Ectodermal cell (in vitro differentiated cells): ENCODE data around the gene ERICH6B.

Source experiments
- H3K27ac ChIP-seq: 2 replicates; pipeline ENCODE4 v1.7.0; 2013; ENCODE audit warnings: mild to moderate bottlenecking, low read depth, low read length; ENCODE audit not compliant: insufficient read depth, poor library complexity, severe bottlenecking
- H3K27me3 ChIP-seq: 2 replicates; pipeline ENCODE4 v1.7.0; 2013; ENCODE audit warnings: mild to moderate bottlenecking, low read length; ENCODE audit not compliant: insufficient read depth, control insufficient read depth, poor library complexity, severe bottlenecking
- H3K36me3 ChIP-seq: one replicate; pipeline ENCODE4 v1.7.0; 2013; ENCODE audit warnings: low read length; ENCODE audit not compliant: control insufficient read depth, insufficient read depth
- H3K4me1 ChIP-seq: one replicate; pipeline ENCODE4 v1.7.0; 2013; ENCODE audit warnings: low read length; ENCODE audit not compliant: control insufficient read depth, insufficient read depth
- H3K4me3 ChIP-seq: 2 replicates; pipeline ENCODE4 v1.7.0; 2013; ENCODE audit warnings: low read depth, low read length, control low read depth; ENCODE audit not compliant: insufficient read depth
- H3K9me3 ChIP-seq: 2 replicates; pipeline ENCODE4 v1.7.0; 2013; ENCODE audit warnings: mild to moderate bottlenecking, low read length, moderate library complexity; ENCODE audit not compliant: control insufficient read depth
- WGBS, 2 experiments: methylation state at CpG; one replicate each; pipeline ENCODE4 v1.1.7; 2013; ENCODE audit warnings: missing lambda C conversion rate in 2 of 2; 5-methylcytosine and 5-hydroxymethylcytosine counted together

ERICH6B gene

GRCh38 chr13:45584816-45585215 lies 30.7 kb downstream of the ERICH6B start:
- no peaks in the 10 kb centered on the region for H3K4me1 ChIP-seq
- no peaks in the 10 kb centered on the region for H3K9me3 ChIP-seq
- no peak overlapping the region for H3K27ac ChIP-seq
- H3K27me3 ChIP-seq, result no peaks in the 10 kb centered on the region
- H3K36me3 ChIP-seq, result no peaks in the 10 kb centered on the region
- no peak overlapping the region for H3K4me3 ChIP-seq
- 89 to 90% methylated on average over 6 of the region's 6 CpGs for WGBS, 2 experiments

- Histone ChIP-seq H3K27me3 (no peaks in the 10 kb centered on the region), H3K27ac (no peak overlapping the region), H3K36me3 (no peaks in the 10 kb centered on the region), H3K4me1 (no peaks in the 10 kb centered on the region), H3K4me3 (no peak overlapping the region), H3K9me3 (no peaks in the 10 kb centered on the region)
- 88 to 91% methylated on average over 3 of the region's 3 CpGs for WGBS, 2 experiments
These were observed 33.0 kb downstream of the ERICH6B start for GRCh38 chr13:45582408-45583076.

GRCh38 chr13:45576466-45576865 lies 39.1 kb downstream of the ERICH6B start:
- no peak overlapping the region for H3K27ac ChIP-seq
- no peak overlapping the region for H3K4me3 ChIP-seq
- H3K4me1 ChIP-seq, result no peaks in the 10 kb centered on the region
- no peaks in the 10 kb centered on the region for H3K27me3 ChIP-seq
- H3K9me3 ChIP-seq, result no peaks in the 10 kb centered on the region
- H3K36me3 ChIP-seq, result no peaks in the 10 kb centered on the region
- WGBS, 2 experiments, result 93 to 96% methylated on average over 4 of the region's 4 CpGs

- WGBS, 2 experiments, result 94 to 100% methylated on average over 1 of the region's 1 CpG
- no peak overlapping the region for H3K27ac ChIP-seq
- no peaks in the 10 kb centered on the region for H3K9me3 ChIP-seq
- no peaks in the 10 kb centered on the region for H3K27me3 ChIP-seq
- H3K4me1 ChIP-seq, result no peaks in the 10 kb centered on the region
- no peak overlapping the region for H3K4me3 ChIP-seq
- H3K36me3 ChIP-seq, result no peaks in the 10 kb centered on the region
These were observed 39.7 kb downstream of the ERICH6B start for GRCh38 chr13:45575830-45576180.

GRCh38 chr13:45575146-45575829 lies 40.3 kb downstream of the ERICH6B start:
- H3K4me1 ChIP-seq, result no peaks in the 10 kb centered on the region
- H3K36me3 ChIP-seq, result no peaks in the 10 kb centered on the region
- H3K27me3 ChIP-seq, result no peaks in the 10 kb centered on the region
- no peak overlapping the region for H3K27ac ChIP-seq
- no peak overlapping the region for H3K4me3 ChIP-seq
- WGBS, 2 experiments, result 95 to 97% methylated on average over 16 of the region's 16 CpGs
- no peaks in the 10 kb centered on the region for H3K9me3 ChIP-seq

GRCh38 chr13:45565331-45565730 lies 50.2 kb downstream of the ERICH6B start:
- Histone ChIP-seq H3K4me3 (no peak overlapping the region), H3K4me1 (no peaks in the 10 kb centered on the region), H3K9me3 (peaks cover 2% of the 10 kb centered on the region), H3K36me3 (no peaks in the 10 kb centered on the region), H3K27me3 (no peaks in the 10 kb centered on the region), H3K27ac (no peak overlapping the region)

GRCh38 chr13:45564133-45564776 lies 51.3 kb downstream of the ERICH6B start:
- Histone ChIP-seq H3K4me3 (no peak overlapping the region), H3K9me3 (peaks cover 2% of the 10 kb centered on the region), H3K36me3 (no peaks in the 10 kb centered on the region), H3K4me1 (no peaks in the 10 kb centered on the region), H3K27ac (no peak overlapping the region), H3K27me3 (no peaks in the 10 kb centered on the region)
- 81 to 90% methylated on average over 3 of the region's 3 CpGs for WGBS, 2 experiments

GRCh38 chr13:45554604-45555109 lies 60.9 kb downstream of the ERICH6B start:
- H3K27me3 ChIP-seq, result no peaks in the 10 kb centered on the region
- no peaks in the 10 kb centered on the region for H3K9me3 ChIP-seq
- H3K4me1 ChIP-seq, result no peaks in the 10 kb centered on the region
- H3K4me3 ChIP-seq, result no peak overlapping the region
- H3K27ac ChIP-seq, result no peak overlapping the region
- H3K36me3 ChIP-seq, result no peaks in the 10 kb centered on the region
- 92 to 95% methylated on average over 4 of the region's 4 CpGs for WGBS, 2 experiments

- 82 to 85% methylated on average over 6 of the region's 6 CpGs for WGBS, 2 experiments
- Histone ChIP-seq H3K36me3 (no peaks in the 10 kb centered on the region), H3K27me3 (no peaks in the 10 kb centered on the region), H3K4me3 (no peak overlapping the region), H3K4me1 (peaks cover 4% of the 10 kb centered on the region), H3K9me3 (no peaks in the 10 kb centered on the region), H3K27ac (no peak overlapping the region)
These were observed 67.3 kb downstream of the ERICH6B start for GRCh38 chr13:45548281-45548680.

- whole genome bisulfite sequencing, 2 experiments, result 94% methylated on average over 8 of the region's 8 CpGs
- no peaks in the 10 kb centered on the region for H3K27me3 ChIP-seq
- H3K36me3 ChIP-seq, result no peaks in the 10 kb centered on the region
- H3K27ac ChIP-seq, result no peak overlapping the region
- no peak overlapping the region for H3K4me3 ChIP-seq
- H3K4me1 ChIP-seq, result peaks cover 4% of the 10 kb centered on the region
- H3K9me3 ChIP-seq, result no peaks in the 10 kb centered on the region
These were observed 69.2 kb downstream of the ERICH6B start for GRCh38 chr13:45546410-45546765.
